HepG2 (cell line): ENCODE measurements around the gene RNF13. TPM values are rescaled to one million over a fixed set of nuclear protein-coding genes. Genes with fewer than 3 reads are reported as not detected.

Experiments used
- AKAP8 ChIP-seq: sonication (generic); formaldehyde crosslinking; IDR thresholded peaks from 2 replicates; pipeline ENCODE4 v1.5.1; 2020; ENCODE audit warnings: mild to moderate bottlenecking, missing genetic modification reagents
- EZH2 ChIP-seq: conservative IDR thresholded peaks from 2 replicates; pipeline ENCODE4 v1.6.1; 2012; ENCODE audit warnings: mild to moderate bottlenecking, low read depth, low read length, moderate library complexity
- GLI4 ChIP-seq: sonication (generic); formaldehyde crosslinking; IDR thresholded peaks from 2 replicates; pipeline ENCODE4 v1.5.1; 2020; ENCODE audit warnings: missing genetic modification reagents, mild to moderate bottlenecking, moderate library complexity, borderline replicate concordance
- HHEX ChIP-seq: IDR thresholded peaks from 2 replicates; pipeline ENCODE4 v1.6.1; 2016; ENCODE audit warnings: control low read depth
- HNRNPLL ChIP-seq: fragments of 200-400 bp; formaldehyde crosslinking; IDR thresholded peaks from 2 replicates; pipeline ENCODE4 v1.6.1; 2017; ENCODE audit warnings: mild to moderate bottlenecking, low read depth, low read length; ENCODE audit not compliant: poor library complexity, severe bottlenecking
- HOXA3 ChIP-seq: sonication (generic); formaldehyde crosslinking; IDR thresholded peaks from 2 replicates; pipeline ENCODE4 v1.5.0; 2020; ENCODE audit warnings: missing genetic modification reagents
- MAF1 ChIP-seq: sonication (generic); formaldehyde crosslinking; IDR thresholded peaks from 2 replicates; pipeline ENCODE4 v1.5.0; 2020; ENCODE audit warnings: missing genetic modification reagents, borderline replicate concordance
- NFE2L1 ChIP-seq: sonication (generic); formaldehyde crosslinking; IDR thresholded peaks from 2 replicates; pipeline ENCODE4 v1.4.0; 2020; ENCODE audit warnings: missing genetic modification reagents, mild to moderate bottlenecking, borderline replicate concordance
- PAF1 ChIP-seq: IDR thresholded peaks from 2 replicates; pipeline ENCODE4 v1.6.1; 2016; ENCODE audit warnings: missing genetic modification reagents, missing compliant biosample characterization
- POLR2G ChIP-seq: fragments of 200-400 bp; formaldehyde crosslinking; IDR thresholded peaks from 2 replicates; pipeline ENCODE4 v1.6.1; 2018; ENCODE audit warnings: mild to moderate bottlenecking, low read depth, low read length, moderate library complexity
- SYNCRIP ChIP-seq: fragments of 200-400 bp; formaldehyde crosslinking; IDR thresholded peaks from 2 replicates; pipeline ENCODE4 v1.6.1; 2018; ENCODE audit warnings: mild to moderate bottlenecking, low read depth, low read length; ENCODE audit not compliant: insufficient read depth
- TCF7 ChIP-seq: sonication (generic); IDR thresholded peaks from 2 replicates; pipeline ENCODE4 v1.6.1; 2016; ENCODE audit warnings: antibody characterized with exemption, low read depth
- ZFAT ChIP-seq: sonication (generic); formaldehyde crosslinking; conservative IDR thresholded peaks from 2 replicates; pipeline ENCODE4 v1.8.1; 2023; ENCODE audit warnings: missing genetic modification reagents, inconsistent platforms
- ZNF468 ChIP-seq: sonication (generic); formaldehyde crosslinking; IDR thresholded peaks from 2 replicates; pipeline ENCODE4 v1.8.0; 2022; ENCODE audit warnings: mild to moderate bottlenecking, moderate library complexity, missing genetic modification reagents
- ZNF484 ChIP-seq: sonication (generic); formaldehyde crosslinking; IDR thresholded peaks from 2 replicates; pipeline ENCODE4 v1.5.1; 2020; ENCODE audit warnings: mild to moderate bottlenecking, low read depth, missing genetic modification reagents, borderline replicate concordance
- ZNF557 ChIP-seq: sonication (generic); formaldehyde crosslinking; IDR thresholded peaks from 2 replicates; pipeline ENCODE4 v1.4.0; 2020; ENCODE audit warnings: missing genetic modification reagents
- ZNF562 ChIP-seq: sonication (generic); formaldehyde crosslinking; IDR thresholded peaks from 2 replicates; pipeline ENCODE4 v1.8.0; 2022; ENCODE audit warnings: missing genetic modification reagents, borderline replicate concordance
- ZNF572 ChIP-seq: sonication (generic); formaldehyde crosslinking; IDR thresholded peaks from 2 replicates; pipeline ENCODE4 v1.5.1; 2020; ENCODE audit warnings: mild to moderate bottlenecking, missing genetic modification reagents
- ZNF589 ChIP-seq: sonication (generic); formaldehyde crosslinking; conservative IDR thresholded peaks from 2 replicates; pipeline ENCODE4 v1.8.0; 2022; ENCODE audit warnings: mild to moderate bottlenecking, moderate library complexity, missing genetic modification reagents
- ZNF790 ChIP-seq: sonication (generic); formaldehyde crosslinking; IDR thresholded peaks from 2 replicates; pipeline ENCODE4 v1.8.0; 2022; ENCODE audit warnings: missing genetic modification reagents, mild to moderate bottlenecking, borderline replicate concordance
- ZZZ3 ChIP-seq: sonication (generic); formaldehyde crosslinking; IDR thresholded peaks from 2 replicates; pipeline ENCODE4 v1.4.0; 2020; ENCODE audit warnings: missing genetic modification reagents, mild to moderate bottlenecking, borderline replicate concordance
- polyA plus RNA-seq, 8 experiments: library from polyadenylated mRNA; depleted of rRNA in 3 of 8; stranded (reverse) in 7 of 8; unstranded in 1 of 8; fragments of >200 nt; fragmentation: Illumina TruSeq in 4 of 8; extraction: Trizol in 4 of 8; gene quantifications; 2 replicates each; pipeline versions ENCODE4 v1.2.1 to v1.2.3, GENCODE V29; 2011 to 2016; ENCODE audit warnings: low read depth in 4 of 8, missing spikeins in 1 of 8, mixed read lengths in 1 of 8; ENCODE audit not compliant: insufficient read depth in 1 of 8
- total RNA-seq, 5 experiments: library from RNA; depleted of rRNA; stranded (reverse); fragments of >200 nt; fragmentation: Illumina TruSeq; extraction: Trizol; gene quantifications; 2 replicates each; pipeline ENCODE4 v1.2.3, GENCODE V29; 2016; ENCODE audit warnings: low read depth in 1 of 5
- TF ChIP-seq, protein P1 (sequence below): sonication (generic); formaldehyde crosslinking; IDR thresholded peaks from 2 replicates; pipeline ENCODE4 v1.5.0; 2020; ENCODE audit warnings: missing genetic modification reagents
- TF ChIP-seq, protein P2 (sequence below): sonication (generic); formaldehyde crosslinking; IDR thresholded peaks from 2 replicates; pipeline ENCODE4 v1.8.0; 2022; ENCODE audit warnings: mild to moderate bottlenecking, missing genetic modification reagents; ENCODE audit not compliant: insufficient replicate concordance

RNF13 gene
- total and polyA plus RNA-seq, 2 of the 13 experiments (the other 11 are each of a cell fraction or from before 2014, with no cell fraction given), result 39.8 to 46.0 TPM

DNA sequence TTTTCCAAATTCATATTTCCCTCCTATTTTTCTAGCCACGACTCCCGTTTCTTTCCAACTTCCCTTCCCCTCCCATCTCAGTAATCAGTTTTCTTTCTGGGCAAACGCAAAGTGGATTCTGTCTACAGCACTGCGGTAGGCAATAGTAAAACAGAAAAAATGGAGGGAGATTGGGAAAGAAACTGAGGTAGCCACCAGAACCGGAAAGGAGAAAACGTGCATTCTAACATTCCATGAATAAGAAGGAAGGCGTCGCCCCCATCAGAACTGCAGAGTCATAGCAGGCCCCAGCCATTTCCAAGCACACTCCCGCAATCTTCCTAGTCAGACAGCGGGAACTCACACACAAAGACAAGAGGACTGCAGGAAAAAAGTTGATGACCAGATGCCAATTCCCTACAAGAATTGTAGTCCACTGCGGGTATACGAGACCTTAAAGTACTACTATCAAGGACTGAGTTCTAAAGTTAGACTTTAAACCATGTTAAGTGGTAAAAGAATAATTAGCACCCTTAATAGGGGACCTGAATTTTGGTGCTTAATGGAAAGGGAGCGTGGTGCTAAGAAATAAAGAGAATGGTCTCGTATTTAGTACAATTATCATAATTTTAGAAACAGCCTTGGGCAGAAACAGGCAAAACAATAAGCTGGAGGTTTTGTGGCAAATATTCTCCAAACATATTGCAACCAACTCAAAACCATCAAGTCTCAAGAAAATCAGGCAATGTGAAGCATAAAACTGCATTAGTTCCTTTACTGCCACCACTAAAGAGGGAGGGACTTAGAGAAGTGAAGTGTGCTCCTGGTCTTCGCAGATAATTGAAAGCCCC lies 156.3 kb downstream of the RNF13 start (continued):
- TF ChIP-seq, protein P1, sequence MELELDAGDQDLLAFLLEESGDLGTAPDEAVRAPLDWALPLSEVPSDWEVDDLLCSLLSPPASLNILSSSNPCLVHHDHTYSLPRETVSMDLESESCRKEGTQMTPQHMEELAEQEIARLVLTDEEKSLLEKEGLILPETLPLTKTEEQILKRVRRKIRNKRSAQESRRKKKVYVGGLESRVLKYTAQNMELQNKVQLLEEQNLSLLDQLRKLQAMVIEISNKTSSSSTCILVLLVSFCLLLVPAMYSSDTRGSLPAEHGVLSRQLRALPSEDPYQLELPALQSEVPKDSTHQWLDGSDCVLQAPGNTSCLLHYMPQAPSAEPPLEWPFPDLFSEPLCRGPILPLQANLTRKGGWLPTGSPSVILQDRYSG (CRISPR knock-in tag), result no peak
- TF ChIP-seq, protein P2, sequence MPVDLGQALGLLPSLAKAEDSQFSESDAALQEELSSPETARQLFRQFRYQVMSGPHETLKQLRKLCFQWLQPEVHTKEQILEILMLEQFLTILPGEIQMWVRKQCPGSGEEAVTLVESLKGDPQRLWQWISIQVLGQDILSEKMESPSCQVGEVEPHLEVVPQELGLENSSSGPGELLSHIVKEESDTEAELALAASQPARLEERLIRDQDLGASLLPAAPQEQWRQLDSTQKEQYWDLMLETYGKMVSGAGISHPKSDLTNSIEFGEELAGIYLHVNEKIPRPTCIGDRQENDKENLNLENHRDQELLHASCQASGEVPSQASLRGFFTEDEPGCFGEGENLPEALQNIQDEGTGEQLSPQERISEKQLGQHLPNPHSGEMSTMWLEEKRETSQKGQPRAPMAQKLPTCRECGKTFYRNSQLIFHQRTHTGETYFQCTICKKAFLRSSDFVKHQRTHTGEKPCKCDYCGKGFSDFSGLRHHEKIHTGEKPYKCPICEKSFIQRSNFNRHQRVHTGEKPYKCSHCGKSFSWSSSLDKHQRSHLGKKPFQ (CRISPR knock-in tag), result no peak
- TF ChIP-seq ZNF484 (CRISPR knock-in tag), result no peak
- no peak for TF ChIP-seq ZZZ3
- TF ChIP-seq GLI4 (CRISPR knock-in tag), result no peak
- TF ChIP-seq HHEX, result no peak
- no peak for TF ChIP-seq ZFAT (CRISPR knock-in tag)
- no peak for TF ChIP-seq TCF7
- no peak for TF ChIP-seq SYNCRIP
- no peak for TF ChIP-seq EZH2
- no peak for TF ChIP-seq ZNF557 (CRISPR knock-in tag)
- peak; percentile 96 for TF ChIP-seq NFE2L1
- TF ChIP-seq AKAP8 (CRISPR knock-in tag), result no peak
- no peak for TF ChIP-seq ZNF468 (CRISPR knock-in tag)
- TF ChIP-seq ZNF790 (CRISPR knock-in tag), result no peak
- TF ChIP-seq HOXA3 (CRISPR knock-in tag), result no peak
- TF ChIP-seq ZNF562 (CRISPR knock-in tag), result no peak
- TF ChIP-seq HNRNPLL, result no peak
- TF ChIP-seq MAF1, result no peak
- TF ChIP-seq ZNF572, result no peak
- no peak for TF ChIP-seq ZNF589 (CRISPR knock-in tag)
- TF ChIP-seq POLR2G, result no peak
- TF ChIP-seq PAF1 (CRISPR knock-in tag), result no peak
